ENCODE measurements around the gene SAMD13.

- TF ChIP-seq POLR2AphosphoS5 (IDR thresholded peaks at IDR 0.05; ENCODE audit: insufficient read depth in 1 of 2, low read depth in 1 of 2) (no peak), CTCF (IDR thresholded peaks at IDR 0.05) (no peak), POLR2A (IDR thresholded peaks at IDR 0.05) (no peak)
Measured at GRCh38 chr1:84289169-84289785, 12.2 kb upstream of the SAMD13 start.

All from vagina (tissue), 2 donors.